K562 treated with DMSO at 1 percent for 48 hours (cell line): Measurements from ENCODE around the gene CADM2. TPM values are rescaled to one million over a fixed set of nuclear protein-coding genes. Genes with fewer than 3 reads are reported as not detected.

Source experiments
- total RNA-seq: library from RNA; unstranded; fragments of 300-600 nt; gene quantifications from 2 replicates; pipeline ENCODE4 v1.2.3, GENCODE V29; 2022; ENCODE audit warnings: low replicate concordance; ENCODE audit errors: extremely low read depth

Gene CADM2
- total RNA-seq, result not detected in 2 replicates

DNA sequence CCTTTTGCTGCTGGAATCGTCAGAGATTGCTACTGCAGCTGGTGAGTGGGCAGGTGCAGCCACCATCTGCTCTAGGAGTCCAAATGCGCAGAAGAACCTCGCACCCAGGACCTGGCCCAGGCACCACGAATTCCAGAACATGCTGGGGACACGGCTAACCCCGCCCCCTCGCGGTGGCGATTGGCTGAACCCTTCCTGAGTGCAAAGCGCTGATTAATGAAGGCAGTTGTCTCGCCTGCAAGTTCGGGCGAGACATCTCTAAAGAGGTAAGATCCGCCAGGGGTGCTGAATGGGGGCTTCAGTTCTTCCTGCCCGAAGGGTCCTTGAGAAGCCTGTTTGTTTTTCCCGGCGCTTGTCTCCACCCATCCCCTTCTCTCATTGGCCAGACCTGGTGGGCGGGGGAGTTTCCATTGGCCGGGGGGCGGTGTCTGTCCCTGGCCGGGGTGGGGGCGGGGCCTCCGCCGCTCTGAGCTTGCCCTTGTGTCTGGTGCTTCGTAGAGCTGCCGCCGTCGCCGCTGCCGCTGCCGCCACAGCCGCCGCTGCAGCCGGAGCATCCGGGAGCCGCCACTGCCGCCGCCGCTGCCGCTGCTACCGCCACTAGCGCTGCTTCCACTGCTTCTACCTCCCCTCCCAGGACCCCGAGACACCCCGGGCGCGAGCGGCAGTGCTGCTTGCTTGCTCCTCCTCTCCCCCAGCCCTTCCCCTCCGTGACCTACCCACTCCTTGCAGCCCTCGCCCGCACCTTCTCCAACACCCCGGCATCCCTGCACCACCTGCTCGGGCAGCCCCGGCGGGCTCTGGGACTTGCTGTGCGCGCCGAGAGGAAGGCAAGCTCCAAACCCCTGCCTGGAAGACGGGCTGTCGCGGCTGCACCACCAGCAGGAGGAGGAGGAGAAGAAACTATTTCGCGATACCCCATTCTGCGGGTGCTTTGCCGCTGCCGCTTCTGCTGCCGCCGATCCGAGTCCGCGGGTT is at the start of gene CADM2:
Gene CADM2 (plus strand): TSS at position 495 of the 975 bp plus-strand sequence.

